A549 (cell line): ENCODE data around the gene GPNMB.

ENCODE experiments used
- BHLHE40 ChIP-seq: IDR thresholded peaks from 2 replicates; pipeline ENCODE4 v1.6.1; 2012; ENCODE audit warnings: low read depth, low read length, inconsistent platforms
- CBX8 ChIP-seq: fragments of 200-600 bp; sonication (generic); IDR thresholded peaks from 2 replicates; pipeline ENCODE4 v1.6.1; 2016
- CHD2 ChIP-seq: fragments of 150-350 bp; IDR thresholded peaks from 2 replicates; pipeline ENCODE4 v1.6.1; 2014; ENCODE audit warnings: low read length; ENCODE audit not compliant: partially characterized antibody
- EP300 ChIP-seq, 2 experiments: fragments of >200 bp; sonication (Bioruptor Twin); formaldehyde crosslinking; IDR thresholded peaks; 2 replicates in 1 of 2; 3 replicates in 1 of 2; pipeline ENCODE4 v1.6.1; 2016 to 2017
- ESRRA ChIP-seq: fragments of 150-350 bp; IDR thresholded peaks from 2 replicates; pipeline ENCODE4 v1.6.1; 2014; ENCODE audit warnings: mild to moderate bottlenecking, low read length, borderline replicate concordance
- HOXA7 ChIP-seq: fragments of 250-450 bp; sonication (Bioruptor Pico); IDR thresholded peaks from 2 replicates; pipeline ENCODE4 v1.5.0; 2020; ENCODE audit warnings: mild to moderate bottlenecking, moderate library complexity
- JUN ChIP-seq, 2 experiments: fragments of >200 bp; sonication (Bioruptor Twin); formaldehyde crosslinking; IDR thresholded peaks; 2 replicates in 1 of 2; 3 replicates in 1 of 2; pipeline ENCODE4 v1.6.1; 2016 to 2017
- PHF8 ChIP-seq: fragments of 200-600 bp; sonication (generic); IDR thresholded peaks from 2 replicates; pipeline ENCODE4 v1.6.1; 2016; ENCODE audit warnings: low read depth, mild to moderate bottlenecking, antibody characterized with exemption, moderate library complexity, borderline replicate concordance
- POLR2A ChIP-seq: IDR thresholded peaks from 2 replicates; pipeline ENCODE4 v1.6.1; 2012; ENCODE audit warnings: mild to moderate bottlenecking, low read length
- RAD21 ChIP-seq, 2 experiments: fragments of >200 bp in 1 of 2; sonication (Bioruptor Twin) in 1 of 2; formaldehyde crosslinking in 1 of 2; IDR thresholded peaks in 1 of 2; conservative IDR thresholded peaks in 1 of 2; 2 replicates in 1 of 2; 3 replicates in 1 of 2; pipeline ENCODE4 v1.6.1; 2012 to 2018; ENCODE audit warnings: inconsistent platforms in 1 of 2
- TF ChIP-seq, protein P1 (sequence below): fragments of >200 bp; sonication (Bioruptor Twin); formaldehyde crosslinking; IDR thresholded peaks from 3 replicates; pipeline ENCODE4 v1.5.1; 2016
- TF ChIP-seq, protein P2 (sequence below): IDR thresholded peaks from 2 replicates; pipeline ENCODE4 v1.6.1; 2012
- TF ChIP-seq, protein P3 (sequence below): fragments of 200-600 bp; sonication (generic); IDR thresholded peaks from 2 replicates; pipeline ENCODE4 v1.6.1; 2016; ENCODE audit warnings: antibody characterized with exemption, mild to moderate bottlenecking, moderate library complexity

DNA sequence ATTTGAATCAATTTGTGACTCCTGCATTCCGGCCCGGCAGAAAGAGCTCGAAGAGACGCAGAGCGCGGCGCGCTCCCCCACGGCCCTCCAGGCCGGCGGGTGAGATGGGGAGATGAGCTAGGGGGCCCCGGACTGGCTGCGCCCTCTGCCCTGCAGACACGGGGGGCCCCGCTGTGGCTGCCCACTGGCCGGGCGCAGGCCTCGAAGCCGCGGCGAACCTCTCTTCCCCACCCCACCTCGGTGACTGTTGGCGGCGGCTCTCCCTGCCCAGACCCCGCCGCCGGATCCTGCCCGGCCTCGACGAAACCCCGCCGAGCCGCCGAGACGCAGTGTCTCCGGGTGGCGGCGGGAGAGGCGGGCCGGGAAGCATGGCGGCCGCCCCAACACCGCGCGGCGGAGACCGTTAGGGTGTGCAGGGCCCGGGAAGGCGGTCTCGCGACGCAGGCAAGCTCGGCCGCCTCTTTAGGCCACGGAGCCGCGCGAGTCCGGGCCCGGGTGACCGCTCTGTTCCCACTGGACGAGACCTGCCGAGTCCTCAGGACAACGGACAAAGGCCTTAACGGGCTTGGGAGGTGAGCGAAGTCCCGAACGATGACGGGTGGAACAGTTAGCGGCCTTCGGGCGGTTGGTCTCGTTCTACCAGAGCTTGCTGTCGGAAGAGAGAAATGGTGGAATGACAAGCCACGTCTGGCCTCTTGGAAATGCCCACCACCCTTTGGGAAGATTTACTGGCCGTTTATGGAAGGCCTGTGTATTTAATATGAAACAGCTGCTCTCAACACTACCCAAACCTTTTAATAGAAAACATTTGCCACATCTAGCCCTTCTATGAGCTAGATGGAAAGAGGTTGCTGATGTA, 40.4 kb upstream of the GPNMB start:
- TF ChIP-seq POLR2A = no peak
- TF ChIP-seq, protein P1, sequence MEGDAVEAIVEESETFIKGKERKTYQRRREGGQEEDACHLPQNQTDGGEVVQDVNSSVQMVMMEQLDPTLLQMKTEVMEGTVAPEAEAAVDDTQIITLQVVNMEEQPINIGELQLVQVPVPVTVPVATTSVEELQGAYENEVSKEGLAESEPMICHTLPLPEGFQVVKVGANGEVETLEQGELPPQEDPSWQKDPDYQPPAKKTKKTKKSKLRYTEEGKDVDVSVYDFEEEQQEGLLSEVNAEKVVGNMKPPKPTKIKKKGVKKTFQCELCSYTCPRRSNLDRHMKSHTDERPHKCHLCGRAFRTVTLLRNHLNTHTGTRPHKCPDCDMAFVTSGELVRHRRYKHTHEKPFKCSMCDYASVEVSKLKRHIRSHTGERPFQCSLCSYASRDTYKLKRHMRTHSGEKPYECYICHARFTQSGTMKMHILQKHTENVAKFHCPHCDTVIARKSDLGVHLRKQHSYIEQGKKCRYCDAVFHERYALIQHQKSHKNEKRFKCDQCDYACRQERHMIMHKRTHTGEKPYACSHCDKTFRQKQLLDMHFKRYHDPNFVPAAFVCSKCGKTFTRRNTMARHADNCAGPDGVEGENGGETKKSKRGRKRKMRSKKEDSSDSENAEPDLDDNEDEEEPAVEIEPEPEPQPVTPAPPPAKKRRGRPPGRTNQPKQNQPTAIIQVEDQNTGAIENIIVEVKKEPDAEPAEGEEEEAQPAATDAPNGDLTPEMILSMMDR = no peak
- TF ChIP-seq, protein P2, sequence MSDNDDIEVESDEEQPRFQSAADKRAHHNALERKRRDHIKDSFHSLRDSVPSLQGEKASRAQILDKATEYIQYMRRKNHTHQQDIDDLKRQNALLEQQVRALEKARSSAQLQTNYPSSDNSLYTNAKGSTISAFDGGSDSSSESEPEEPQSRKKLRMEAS = no peak
- TF ChIP-seq ESRRA = no peak
- TF ChIP-seq PHF8 = no peak
- no peak for TF ChIP-seq EP300 (IDR thresholded peaks at IDR 0.05)
- no peak for TF ChIP-seq BHLHE40
- no peak for TF ChIP-seq CHD2
- TF ChIP-seq, protein P3, sequence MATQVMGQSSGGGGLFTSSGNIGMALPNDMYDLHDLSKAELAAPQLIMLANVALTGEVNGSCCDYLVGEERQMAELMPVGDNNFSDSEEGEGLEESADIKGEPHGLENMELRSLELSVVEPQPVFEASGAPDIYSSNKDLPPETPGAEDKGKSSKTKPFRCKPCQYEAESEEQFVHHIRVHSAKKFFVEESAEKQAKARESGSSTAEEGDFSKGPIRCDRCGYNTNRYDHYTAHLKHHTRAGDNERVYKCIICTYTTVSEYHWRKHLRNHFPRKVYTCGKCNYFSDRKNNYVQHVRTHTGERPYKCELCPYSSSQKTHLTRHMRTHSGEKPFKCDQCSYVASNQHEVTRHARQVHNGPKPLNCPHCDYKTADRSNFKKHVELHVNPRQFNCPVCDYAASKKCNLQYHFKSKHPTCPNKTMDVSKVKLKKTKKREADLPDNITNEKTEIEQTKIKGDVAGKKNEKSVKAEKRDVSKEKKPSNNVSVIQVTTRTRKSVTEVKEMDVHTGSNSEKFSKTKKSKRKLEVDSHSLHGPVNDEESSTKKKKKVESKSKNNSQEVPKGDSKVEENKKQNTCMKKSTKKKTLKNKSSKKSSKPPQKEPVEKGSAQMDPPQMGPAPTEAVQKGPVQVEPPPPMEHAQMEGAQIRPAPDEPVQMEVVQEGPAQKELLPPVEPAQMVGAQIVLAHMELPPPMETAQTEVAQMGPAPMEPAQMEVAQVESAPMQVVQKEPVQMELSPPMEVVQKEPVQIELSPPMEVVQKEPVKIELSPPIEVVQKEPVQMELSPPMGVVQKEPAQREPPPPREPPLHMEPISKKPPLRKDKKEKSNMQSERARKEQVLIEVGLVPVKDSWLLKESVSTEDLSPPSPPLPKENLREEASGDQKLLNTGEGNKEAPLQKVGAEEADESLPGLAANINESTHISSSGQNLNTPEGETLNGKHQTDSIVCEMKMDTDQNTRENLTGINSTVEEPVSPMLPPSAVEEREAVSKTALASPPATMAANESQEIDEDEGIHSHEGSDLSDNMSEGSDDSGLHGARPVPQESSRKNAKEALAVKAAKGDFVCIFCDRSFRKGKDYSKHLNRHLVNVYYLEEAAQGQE = no peak
- TF ChIP-seq RAD21 (conservative IDR thresholded peaks at IDR 0.05 in 1 of 2, IDR thresholded peaks at IDR 0.05 in 1 of 2) = no peak
- no peak for TF ChIP-seq CBX8
- TF ChIP-seq JUN (IDR thresholded peaks at IDR 0.05) = no peak
- TF ChIP-seq HOXA7 (CRISPR knock-in tag) = no peak
